Hematopoietic multipotent progenitor cell treated with erythropoietin and hydrocortisone succinate and interleukin-3 and kit ligand, for 4 days (in vitro differentiated cells): ENCODE results near the gene UBR4.
A peak's percentile ranks its signal among the peaks of the same experiment; 100 is the strongest.

Source experiments
- DNase-seq: peaks from one replicate; pipeline ENCODE4 v3.0.0-alpha.2; 2015

Gene UBR4

DNA sequence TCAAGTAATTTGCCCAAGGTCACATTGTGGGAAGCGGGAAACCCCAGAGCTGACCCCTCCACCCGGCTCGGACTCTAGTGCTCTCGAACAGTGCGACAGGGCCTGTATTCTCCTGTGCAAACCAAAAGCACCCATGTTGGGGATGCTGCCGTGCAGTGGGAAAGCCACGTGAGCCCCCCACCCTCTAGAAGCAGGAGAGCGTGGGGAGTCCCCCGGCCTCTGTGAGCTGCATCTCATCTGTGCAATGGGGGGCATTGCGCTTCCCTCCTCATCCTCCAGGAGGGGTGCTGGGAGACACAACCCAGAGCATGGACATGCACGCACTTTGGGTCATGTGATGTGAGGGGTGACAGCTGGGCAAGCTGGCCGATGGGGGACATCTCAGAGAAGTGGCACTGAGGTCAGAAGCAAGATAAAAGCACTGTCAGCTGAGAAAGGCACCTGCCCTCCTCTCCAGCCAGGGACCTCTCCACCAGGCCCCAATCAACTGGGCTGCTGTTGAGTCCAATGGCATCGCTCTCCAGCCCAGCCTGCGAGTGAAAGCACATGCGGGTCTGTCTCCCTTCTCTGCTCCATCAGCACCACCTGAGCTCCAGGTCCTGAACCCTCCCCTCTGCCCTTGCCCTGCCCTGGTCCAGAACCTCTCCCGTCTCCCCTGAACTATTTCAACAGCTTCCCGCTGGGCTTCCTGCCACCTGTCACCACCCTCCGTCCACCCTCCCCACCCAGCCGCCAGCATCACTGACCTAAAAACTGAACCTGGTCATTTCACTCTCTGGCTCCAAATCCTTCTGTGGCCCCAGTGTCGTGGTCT, 177.2 kb downstream of the UBR4 start:
- DNase-seq = no peak

DNA sequence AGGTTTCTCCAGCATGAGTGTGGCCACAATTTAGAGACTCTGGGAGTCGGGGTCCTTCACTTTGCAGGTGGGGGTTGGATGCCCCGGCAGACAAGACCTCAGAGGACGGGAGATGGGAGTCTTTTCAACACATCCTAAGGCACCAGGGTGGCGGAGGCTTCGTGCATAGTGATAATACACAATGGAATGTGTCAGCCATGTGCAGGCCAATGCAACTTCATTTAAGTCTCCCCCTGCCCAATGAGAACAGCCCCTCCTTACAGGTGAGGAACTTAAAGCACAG, 177.7 kb downstream of the UBR4 start:
- no peak for DNase-seq

DNA sequence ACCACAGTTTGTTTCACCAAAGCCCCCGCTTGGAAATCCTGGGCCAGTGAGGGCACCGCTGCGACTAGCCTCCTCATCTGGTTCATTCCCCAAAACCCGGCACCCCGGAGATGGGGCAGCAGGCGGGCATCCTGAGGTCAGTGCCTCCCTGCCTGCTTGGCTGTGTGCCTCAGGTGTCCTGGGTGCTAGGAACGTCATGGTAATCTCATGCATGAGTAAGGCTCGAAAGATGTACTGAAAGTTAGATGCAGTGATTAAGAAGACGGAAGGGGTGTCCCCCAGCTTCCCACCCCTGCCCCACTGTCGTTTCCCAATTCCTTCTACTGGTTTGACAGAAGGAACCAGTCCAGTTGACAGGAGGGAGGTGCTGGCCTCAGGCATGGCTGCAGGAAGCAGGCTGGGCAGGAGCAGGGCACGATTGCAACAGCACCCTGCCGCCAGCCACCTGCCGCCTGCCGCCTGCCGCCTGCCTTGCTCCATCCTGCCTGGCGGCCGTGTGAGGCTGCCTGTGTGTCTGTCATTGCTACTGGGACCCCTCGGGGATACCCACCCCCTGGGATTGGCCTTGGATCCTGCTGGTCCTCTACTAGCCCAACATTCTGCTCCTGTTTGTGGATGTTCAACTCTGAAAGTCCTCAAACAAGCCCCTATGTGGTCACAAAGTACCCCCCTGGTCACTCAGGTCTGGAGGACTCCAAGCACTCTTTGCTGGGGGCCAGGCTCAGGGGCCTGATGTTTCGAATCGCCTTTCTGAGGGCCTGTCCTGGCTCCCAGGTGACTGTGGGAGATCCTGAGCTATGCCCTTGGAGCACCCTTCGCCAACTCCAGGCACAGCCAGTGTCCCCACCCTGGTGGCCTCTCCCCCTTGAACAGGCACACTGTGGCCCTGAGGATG, 180.6 kb downstream of the UBR4 start:
- DNase-seq = no peak

DNA sequence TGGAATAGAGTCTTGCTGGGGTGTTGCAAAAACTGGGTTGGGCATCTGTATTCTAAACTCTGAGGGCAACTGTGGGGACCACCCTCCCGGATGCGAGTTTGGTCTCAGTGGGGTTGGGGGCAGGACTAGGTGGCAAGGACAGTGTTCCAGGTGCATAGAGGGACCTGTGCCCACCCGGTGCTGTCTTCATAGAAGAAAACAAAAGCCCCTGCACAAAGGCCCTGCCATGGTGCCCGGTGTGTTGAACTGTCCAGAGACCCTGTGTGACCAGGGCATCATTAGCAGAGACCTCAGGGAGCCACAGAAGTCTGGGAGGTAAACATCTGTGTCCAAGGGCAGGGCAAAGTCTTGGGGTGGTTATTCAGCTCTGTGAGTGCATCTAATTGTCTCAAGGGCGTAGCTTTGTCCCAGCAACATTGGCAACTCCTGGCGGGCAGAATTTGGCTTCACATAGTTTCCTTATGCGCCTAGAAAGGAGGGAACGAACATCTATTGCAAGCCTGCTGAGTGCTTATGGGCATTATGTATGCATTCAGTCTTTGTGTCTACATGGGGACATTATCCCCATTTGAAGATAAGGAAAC, 181.4 kb downstream of the UBR4 start:
- DNase-seq = no peak

DNA sequence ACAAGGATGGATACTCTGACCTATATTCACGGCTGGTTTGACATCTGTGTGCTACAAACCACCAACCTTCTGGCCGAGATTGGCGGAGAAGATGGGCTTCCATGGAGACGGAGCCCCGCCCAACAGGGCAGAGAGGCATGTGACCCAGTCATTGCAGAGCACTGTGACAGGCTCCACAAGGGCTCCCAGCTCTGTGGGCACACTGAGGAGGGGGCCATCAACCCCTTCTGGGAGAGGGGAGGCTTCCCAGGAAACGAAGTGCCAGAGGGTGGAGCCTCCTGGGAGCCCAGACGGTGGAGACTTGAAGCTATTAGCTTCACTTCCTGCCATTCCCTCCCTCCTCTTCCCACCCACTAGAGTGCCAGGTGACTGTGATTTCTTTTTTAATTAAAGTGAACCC, 182.0 kb downstream of the UBR4 start:
- peak; percentile 34 for DNase-seq
